T follicular helper cell (primary cell): ENCODE results near the gene SPG11.
"Not testable (repeated sequence)": the region's sequence is repeated elsewhere in the genome, so short reads cannot be mapped to it uniquely, and the experiment has no call there.

Source experiments
- DNase-seq: peaks from one replicate; pipeline ENCODE4 v3.0.0-alpha.2; 2020; ENCODE audit warnings: low read depth

Gene SPG11

GRCh38 chr15:44625286-44625685 lies 38.2 kb downstream of the SPG11 start:
- DNase-seq = not testable (repeated sequence)

GRCh38 chr15:44623178-44623577 lies 40.3 kb downstream of the SPG11 start:
- DNase-seq = no peak

GRCh38 chr15:44620081-44620480 lies 43.4 kb downstream of the SPG11 start:
- DNase-seq = no peak

- DNase-seq = no peak
Observed at GRCh38 chr15:44616974-44617373, 46.5 kb downstream of the SPG11 start.

- DNase-seq = no peak
Observed at GRCh38 chr15:44606740-44607139, 56.7 kb downstream of the SPG11 start.

- no peak for DNase-seq
Observed at GRCh38 chr15:44603126-44603525, 60.3 kb downstream of the SPG11 start.

GRCh38 chr15:44598892-44599291 lies 64.6 kb downstream of the SPG11 start:
- DNase-seq = no peak

GRCh38 chr15:44598066-44598465 lies 65.4 kb downstream of the SPG11 start:
- DNase-seq = no peak

GRCh38 chr15:44596511-44597010 lies 66.9 kb downstream of the SPG11 start:
- DNase-seq = no peak

- no peak for DNase-seq
Observed at GRCh38 chr15:44595656-44596510, 67.6 kb downstream of the SPG11 start.

GRCh38 chr15:44595246-44595645 lies 68.2 kb downstream of the SPG11 start:
- DNase-seq = no peak

GRCh38 chr15:44593042-44593736 lies 70.3 kb downstream of the SPG11 start:
- no peak for DNase-seq

GRCh38 chr15:44591326-44591725 lies 72.1 kb downstream of the SPG11 start:
- no peak for DNase-seq

GRCh38 chr15:44588541-44588940 lies 74.9 kb downstream of the SPG11 start:
- DNase-seq = no peak

GRCh38 chr15:44585633-44586032 lies 77.8 kb downstream of the SPG11 start:
- no peak for DNase-seq

- peak; percentile 27 for DNase-seq
Observed at GRCh38 chr15:44584162-44584749, 79.2 kb downstream of the SPG11 start.

GRCh38 chr15:44580105-44580504 lies 83.4 kb downstream of the SPG11 start:
- no peak for DNase-seq

GRCh38 chr15:44574734-44575133 lies 88.7 kb downstream of the SPG11 start:
- DNase-seq = no peak

- no peak for DNase-seq
Observed at GRCh38 chr15:44573386-44573785, 90.1 kb downstream of the SPG11 start.

- DNase-seq = no peak
Observed at GRCh38 chr15:44570361-44570760, 93.1 kb downstream of the SPG11 start.

GRCh38 chr15:44569316-44569715 lies 94.1 kb downstream of the SPG11 start:
- no peak for DNase-seq

GRCh38 chr15:44568338-44568737 lies 95.1 kb downstream of the SPG11 start:
- DNase-seq = no peak

- no peak for DNase-seq
Observed at GRCh38 chr15:44566155-44566540, 97.3 kb downstream of the SPG11 start.
